Brain pericyte (primary cell): Measurements from ENCODE around the gene MSMB.
"Not testable (repeated sequence)": the region's sequence is repeated elsewhere in the genome, so short reads cannot be mapped to it uniquely, and the experiment has no call there.

Experiments used
- DNase-seq: peaks from one replicate; pipeline ENCODE4 v3.0.0-alpha.2; 2012; ENCODE audit warnings: low read depth, low spot score

Gene MSMB

DNA sequence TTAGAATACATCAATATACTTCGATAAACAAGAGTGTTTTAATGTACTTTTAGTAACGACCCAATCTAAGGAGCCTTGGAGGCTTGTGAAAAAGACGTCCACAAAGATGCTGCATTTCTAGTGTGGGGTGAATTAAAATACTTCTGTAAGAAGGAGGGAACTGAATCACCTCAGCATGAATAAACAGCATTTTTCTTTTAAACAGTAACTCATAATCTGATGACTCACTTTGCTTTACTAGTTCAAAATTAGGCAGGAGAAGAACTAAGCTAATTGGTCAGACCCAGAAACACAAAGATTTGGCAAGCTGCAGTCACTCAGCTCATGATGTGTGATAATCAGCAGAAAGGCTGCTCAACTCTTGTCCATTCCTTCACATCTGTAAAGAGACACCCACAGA, 39.9 kb downstream of the MSMB start:
- no peak for DNase-seq

- no peak for DNase-seq
These were observed 40.7 kb downstream of the MSMB start for GRCh38 chr10:46005383-46005782.

DNA sequence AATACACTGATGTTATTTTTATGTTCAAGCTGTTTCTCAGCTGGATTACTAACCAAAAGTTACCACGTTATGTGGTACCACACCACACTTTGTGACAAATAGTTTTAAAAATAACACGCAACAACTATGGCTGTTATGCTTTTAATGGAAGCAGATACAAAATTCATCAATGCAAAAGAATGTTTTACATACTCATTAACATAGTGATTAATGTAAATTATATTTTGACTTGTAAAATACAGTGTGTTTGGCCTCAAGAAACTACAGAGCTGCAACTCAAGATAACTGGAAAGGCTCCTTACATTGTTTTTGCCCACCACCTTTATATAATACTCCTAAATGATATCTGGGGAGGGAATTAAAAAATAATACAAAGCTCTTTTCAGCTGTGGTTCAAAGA, 41.1 kb downstream of the MSMB start:
- DNase-seq = no peak

DNA sequence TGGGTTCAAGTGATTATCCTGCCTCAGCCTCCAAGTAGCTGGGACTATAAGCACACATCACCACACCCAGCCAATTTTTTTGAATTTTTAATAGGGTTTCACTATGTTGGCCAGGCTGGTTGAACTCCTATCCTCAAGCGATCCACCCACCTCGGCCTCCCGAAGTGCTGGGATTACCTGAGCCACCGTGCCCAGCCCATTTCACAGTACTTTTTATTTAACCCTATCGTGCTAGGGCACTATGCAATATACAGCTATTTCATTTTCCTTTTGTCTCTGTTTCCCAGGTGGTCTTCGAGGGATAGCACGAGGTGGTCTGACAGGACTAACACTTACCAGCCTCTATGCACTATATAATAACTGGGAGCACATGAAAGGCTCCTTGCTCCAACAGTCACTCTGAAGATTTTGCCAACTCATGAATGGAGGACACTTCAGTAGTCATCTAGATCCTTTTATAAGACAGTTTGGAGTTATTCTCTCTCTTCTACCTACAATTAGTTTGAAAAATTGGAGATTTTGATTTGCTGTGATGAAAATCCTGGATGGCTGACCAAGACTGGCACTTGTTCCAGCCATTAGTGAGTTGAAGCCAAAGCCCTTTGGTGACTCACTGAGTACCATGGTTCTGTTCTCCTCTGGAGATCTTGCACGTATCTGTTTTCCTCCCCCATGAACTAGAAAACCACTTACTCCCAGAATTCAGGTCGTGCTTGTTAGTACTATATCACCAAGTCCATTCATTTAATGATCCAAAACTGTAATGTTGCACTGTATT, 43.0 kb downstream of the MSMB start:
- no peak for DNase-seq

- not testable (repeated sequence) for DNase-seq
These were observed 43.8 kb downstream of the MSMB start for GRCh38 chr10:46002189-46002687.

- no peak for DNase-seq
These were observed 44.8 kb downstream of the MSMB start for GRCh38 chr10:46001187-46001756.

DNA sequence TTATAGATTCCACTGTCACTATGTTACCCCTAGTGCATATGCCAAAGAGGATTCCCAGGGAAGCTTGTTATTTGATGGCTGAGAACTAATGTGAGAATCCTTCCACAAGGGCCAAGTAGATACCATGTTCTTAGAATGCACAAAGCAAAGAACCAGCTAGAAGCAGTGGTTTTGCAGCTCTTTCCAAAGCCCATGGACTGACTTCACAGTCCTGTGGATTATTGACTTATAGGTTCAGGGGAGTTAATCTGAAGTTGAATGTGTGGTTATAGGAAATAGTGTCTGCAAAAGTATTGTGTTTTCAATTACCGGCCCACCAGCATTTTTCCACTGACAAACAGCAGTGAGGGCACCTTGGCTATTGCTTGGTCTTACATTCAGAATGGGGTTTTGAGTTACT, 45.5 kb downstream of the MSMB start:
- no peak for DNase-seq

GRCh38 chr10:45999955-46000354, 46.1 kb downstream of the MSMB start:
- DNase-seq = not testable (repeated sequence)

- no peak for DNase-seq
These were observed 47.9 kb downstream of the MSMB start for GRCh38 chr10:45997994-45998763.

GRCh38 chr10:45997557-45997956, 48.5 kb downstream of the MSMB start:
- no peak for DNase-seq

- DNase-seq = not testable (repeated sequence)
These were observed 60.5 kb downstream of the MSMB start for GRCh38 chr10:45985590-45985989.

DNA sequence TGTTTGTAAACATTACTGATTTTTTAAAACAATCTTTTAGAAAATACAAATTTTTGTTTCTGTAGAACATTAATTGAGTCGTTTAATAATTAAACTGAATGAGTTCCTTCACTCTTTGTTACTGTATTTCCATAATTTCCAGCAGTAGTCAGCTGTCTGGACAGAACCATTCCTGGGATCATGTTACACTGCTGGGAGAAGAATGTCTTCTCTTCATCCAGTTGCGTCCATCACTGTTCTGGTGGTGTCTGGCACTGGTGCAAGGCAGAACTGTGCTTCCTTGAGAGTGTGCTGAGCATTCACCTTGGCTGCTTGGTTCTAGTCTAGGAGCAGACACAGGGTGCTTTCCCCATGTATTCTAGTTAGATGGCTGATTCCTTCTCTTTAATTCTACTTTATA, 61.6 kb downstream of the MSMB start:
- not testable (repeated sequence) for DNase-seq

- not testable (repeated sequence) for DNase-seq
These were observed 62.4 kb downstream of the MSMB start for GRCh38 chr10:45983538-45984186.
